ENCODE results near the gene MAD2L1BP. TPM values are rescaled to one million over a fixed set of nuclear protein-coding genes. Genes with fewer than 3 reads are reported as not detected.

Gene MAD2L1BP
- total RNA-seq, 1 donor from 2014 or later: 27.6 TPM

DNA sequence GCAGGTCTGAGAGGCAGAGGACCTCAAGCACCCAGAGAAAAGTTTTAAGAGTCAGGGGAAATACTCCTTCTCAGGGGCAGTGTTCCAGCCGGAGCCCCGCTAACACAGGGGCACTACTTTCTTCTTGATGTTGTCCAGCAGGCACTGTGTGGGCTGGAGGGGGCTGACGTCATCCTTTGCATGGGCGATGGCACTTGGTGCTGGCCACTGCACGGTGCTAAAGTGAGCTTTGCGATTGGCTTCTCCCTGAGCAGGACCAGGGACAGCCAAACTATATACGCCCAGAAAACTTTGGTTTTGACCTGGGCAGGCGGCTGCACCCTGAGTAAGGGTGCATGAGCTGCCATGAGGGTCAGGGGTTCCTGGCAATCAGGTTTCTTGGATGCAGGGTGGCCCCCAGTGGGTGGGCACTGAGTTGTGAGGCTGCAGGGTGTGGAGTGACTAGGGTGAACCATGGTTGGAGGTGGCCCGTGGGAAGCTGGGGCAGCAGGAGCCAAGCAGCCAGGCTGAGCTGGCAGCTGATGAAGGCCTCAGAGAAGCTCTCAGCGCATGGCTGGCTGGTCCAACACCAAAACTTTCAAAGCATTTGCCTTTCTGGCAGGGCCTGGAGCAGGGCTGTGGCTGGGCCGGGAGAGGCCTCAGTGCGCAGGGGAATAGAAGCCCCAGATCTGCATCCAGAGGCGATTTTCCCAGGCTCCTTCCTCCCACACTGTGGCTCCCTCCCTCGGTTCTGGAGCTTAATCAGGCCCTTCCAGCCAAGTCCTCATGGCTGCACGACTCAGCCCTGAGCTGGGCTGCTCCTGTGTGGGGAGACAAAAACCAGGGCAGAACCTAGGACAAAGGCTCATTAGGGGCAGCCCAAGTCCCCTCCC is 33.6 kb downstream of the MAD2L1BP start:
- peaks cover 72% of the 10 kb centered on the region for H3K4me1 ChIP-seq
- DNase-seq: peak; percentile 81
- H3K9me3 ChIP-seq (replicated peaks): no peaks in the 10 kb centered on the region
- no peak overlapping the region for H3K4me3 ChIP-seq
- intact Hi-C loops (cut with micrococcal nuclease): loop anchor here (10.0 kb wide), 1 partner anchor 96 kb away; no protein-coding TSS in a partner anchor
- H3K27ac ChIP-seq (replicated peaks): peak overlapping the region; percentile 89
- TF ChIP-seq, protein P1, sequence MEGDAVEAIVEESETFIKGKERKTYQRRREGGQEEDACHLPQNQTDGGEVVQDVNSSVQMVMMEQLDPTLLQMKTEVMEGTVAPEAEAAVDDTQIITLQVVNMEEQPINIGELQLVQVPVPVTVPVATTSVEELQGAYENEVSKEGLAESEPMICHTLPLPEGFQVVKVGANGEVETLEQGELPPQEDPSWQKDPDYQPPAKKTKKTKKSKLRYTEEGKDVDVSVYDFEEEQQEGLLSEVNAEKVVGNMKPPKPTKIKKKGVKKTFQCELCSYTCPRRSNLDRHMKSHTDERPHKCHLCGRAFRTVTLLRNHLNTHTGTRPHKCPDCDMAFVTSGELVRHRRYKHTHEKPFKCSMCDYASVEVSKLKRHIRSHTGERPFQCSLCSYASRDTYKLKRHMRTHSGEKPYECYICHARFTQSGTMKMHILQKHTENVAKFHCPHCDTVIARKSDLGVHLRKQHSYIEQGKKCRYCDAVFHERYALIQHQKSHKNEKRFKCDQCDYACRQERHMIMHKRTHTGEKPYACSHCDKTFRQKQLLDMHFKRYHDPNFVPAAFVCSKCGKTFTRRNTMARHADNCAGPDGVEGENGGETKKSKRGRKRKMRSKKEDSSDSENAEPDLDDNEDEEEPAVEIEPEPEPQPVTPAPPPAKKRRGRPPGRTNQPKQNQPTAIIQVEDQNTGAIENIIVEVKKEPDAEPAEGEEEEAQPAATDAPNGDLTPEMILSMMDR (IDR thresholded peaks at IDR 0.05; ENCODE audit: borderline replicate concordance): no peak
- H3K36me3 ChIP-seq: peaks cover 42% of the 10 kb centered on the region
- no peaks in the 10 kb centered on the region for H3K27me3 ChIP-seq (ENCODE audit: low read depth)

DNA sequence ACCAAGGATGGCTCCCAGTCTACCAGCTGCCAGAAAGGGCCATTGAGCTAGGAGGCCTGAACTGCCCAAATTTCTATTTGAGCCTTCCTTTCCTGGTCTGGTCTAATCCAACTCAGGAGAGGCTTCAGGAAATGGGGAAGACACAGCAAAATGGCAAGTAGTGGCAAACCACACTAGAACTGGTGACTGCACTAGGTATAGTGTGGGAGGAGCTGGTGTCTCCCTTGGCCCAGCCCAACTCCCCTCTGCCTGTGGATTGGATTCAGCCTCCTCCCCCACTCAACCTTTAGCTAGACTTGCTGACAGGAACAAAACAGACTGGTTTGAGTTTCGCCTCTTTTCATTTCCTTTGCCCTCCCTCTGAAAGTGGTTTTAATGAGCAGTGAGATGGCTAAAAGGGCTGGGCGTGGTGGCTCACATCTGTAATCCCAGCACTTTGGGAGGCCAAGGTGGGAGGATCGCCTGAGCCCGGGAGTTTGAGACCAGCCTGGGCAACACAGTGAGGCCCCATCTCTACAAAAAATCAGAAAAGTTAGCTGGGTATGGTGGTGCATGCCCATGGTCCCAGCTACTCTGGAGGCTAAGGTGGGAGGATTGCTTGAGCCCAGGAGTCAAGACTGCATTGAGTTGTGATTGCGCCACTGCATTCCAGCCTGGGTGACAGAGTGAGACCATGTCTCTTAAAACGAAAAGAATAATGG is 34.4 kb downstream of the MAD2L1BP start:
- peaks cover 50% of the 10 kb centered on the region for H3K36me3 ChIP-seq

DNA sequence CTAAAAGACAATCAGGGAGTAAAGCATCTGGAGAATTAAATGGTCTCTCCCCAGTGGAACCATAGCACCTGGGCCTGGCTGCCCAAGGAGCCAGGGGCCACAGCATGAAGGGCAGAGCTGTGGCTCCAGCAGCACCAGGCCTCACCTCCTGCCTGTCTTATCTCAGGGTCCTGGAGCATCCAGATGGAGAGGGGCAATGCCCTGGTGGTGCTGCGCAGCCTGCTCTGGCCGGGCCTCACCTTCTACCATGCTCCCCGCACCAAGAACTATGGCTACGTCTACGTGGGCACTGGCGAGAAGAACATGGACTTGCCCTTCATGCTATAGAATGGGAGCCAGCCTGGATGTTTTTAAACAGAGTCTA is 35.0 kb downstream of the MAD2L1BP start:
- H3K4me1 ChIP-seq: peaks cover 72% of the 10 kb centered on the region
- peak overlapping the region; percentile 89 for H3K27ac ChIP-seq (replicated peaks)
- H3K4me3 ChIP-seq: no peak overlapping the region
- intact Hi-C loops (cut with micrococcal nuclease): no loop called here
- no peaks in the 10 kb centered on the region for H3K9me3 ChIP-seq (replicated peaks)
- H3K36me3 ChIP-seq: peaks cover 55% of the 10 kb centered on the region
- TF ChIP-seq, protein P1 (IDR thresholded peaks at IDR 0.05; ENCODE audit: borderline replicate concordance): no peak
- DNase-seq: no peak
- no peaks in the 10 kb centered on the region for H3K27me3 ChIP-seq (ENCODE audit: low read depth)

More for the DNA sequence above, 34.4 kb downstream of the MAD2L1BP start:
- intact Hi-C loops (cut with micrococcal nuclease): loop anchor here (10.0 kb wide), 1 partner anchor 95 kb away; no protein-coding TSS in a partner anchor
- TF ChIP-seq, protein P1 (IDR thresholded peaks at IDR 0.05; ENCODE audit: borderline replicate concordance): no peak
- Histone ChIP-seq H3K27me3 (ENCODE audit: low read depth) (no peaks in the 10 kb centered on the region), H3K4me1 (peaks cover 72% of the 10 kb centered on the region), H3K27ac (replicated peaks) (peak overlapping the region; percentile 89), H3K9me3 (replicated peaks) (no peaks in the 10 kb centered on the region), H3K4me3 (no peak overlapping the region)
- DNase-seq: no peak

DNA sequence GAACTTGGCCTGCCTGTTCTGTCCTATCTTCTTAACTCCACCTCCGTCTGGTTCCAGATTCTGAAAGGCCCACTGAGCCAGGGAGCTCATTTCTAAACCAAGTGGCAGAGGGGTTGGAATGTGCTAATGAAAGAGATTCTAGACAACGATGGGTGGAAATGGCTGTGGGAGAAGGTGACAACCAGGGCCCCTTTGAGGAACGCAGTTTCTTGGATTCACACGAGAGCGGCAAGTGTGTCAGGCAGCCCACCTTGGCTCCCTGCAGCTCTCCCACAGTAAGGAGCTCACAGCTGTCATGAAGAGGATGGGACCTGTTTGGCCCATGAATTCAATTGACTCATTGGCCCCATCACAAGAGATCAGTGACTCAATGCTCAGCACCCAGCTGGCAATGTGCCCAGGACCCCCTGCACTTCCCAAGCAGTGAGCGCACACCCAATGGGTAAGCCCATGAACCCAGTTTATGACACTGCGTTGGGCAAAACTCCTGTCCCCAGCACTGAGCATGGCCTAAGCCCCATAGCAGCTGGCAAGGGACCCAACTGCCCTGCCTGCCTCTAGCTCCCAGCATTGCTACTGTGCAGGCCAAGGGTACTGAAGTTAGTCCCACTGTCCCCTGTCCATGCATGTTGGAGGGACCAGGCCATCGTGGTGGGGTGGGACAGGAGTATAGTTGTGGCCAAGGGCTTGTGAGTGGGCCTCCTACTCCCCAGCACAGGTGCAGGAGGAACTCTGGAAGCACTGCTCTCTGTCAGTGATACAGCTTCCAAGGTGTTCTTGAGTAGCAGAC is 35.6 kb downstream of the MAD2L1BP start:
- H3K27ac ChIP-seq (replicated peaks): peak overlapping the region; percentile 89
- peaks cover 61% of the 10 kb centered on the region for H3K36me3 ChIP-seq
- DNase-seq: no peak
- intact Hi-C loops (cut with micrococcal nuclease): no loop called here
- no peaks in the 10 kb centered on the region for H3K9me3 ChIP-seq (replicated peaks)
- H3K4me1 ChIP-seq: peaks cover 72% of the 10 kb centered on the region
- no peaks in the 10 kb centered on the region for H3K27me3 ChIP-seq (ENCODE audit: low read depth)
- TF ChIP-seq, protein P1 (IDR thresholded peaks at IDR 0.05; ENCODE audit: borderline replicate concordance): no peak
- H3K4me3 ChIP-seq: no peak overlapping the region

All from left ventricle myocardium inferior (tissue), 1 donor.